HG02678 (cell line): ENCODE data around the gene OR2B6.

ENCODE experiments used
- ATAC-seq: cut with Tn5 transposase; IDR thresholded peaks from one replicate; pipeline ENCODE4 v1.9.1; 2021; ENCODE audit warnings: mild to moderate bottlenecking, moderate library complexity; ENCODE audit not compliant: unreplicated experiment

The OR2B6 gene

DNA sequence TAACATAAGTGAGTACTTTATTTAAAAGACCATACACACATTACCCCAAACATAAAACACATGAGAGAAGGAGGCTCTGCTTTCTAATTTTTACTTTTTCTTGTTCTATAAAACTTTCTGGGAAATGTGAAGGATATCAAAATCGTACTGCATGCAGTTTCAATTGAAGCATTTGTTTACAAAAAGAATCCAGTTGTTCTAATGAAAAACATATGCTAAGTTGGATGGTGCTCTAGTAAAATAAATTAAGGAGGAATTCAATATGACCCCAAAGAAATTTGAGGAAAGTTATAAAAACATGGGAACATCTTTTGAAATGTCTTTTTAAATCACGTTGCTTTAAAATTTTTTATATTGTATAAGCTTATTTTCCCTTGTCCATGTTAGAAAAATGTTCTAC lies 37.6 kb downstream of the OR2B6 start:
- no peak for ATAC-seq

DNA sequence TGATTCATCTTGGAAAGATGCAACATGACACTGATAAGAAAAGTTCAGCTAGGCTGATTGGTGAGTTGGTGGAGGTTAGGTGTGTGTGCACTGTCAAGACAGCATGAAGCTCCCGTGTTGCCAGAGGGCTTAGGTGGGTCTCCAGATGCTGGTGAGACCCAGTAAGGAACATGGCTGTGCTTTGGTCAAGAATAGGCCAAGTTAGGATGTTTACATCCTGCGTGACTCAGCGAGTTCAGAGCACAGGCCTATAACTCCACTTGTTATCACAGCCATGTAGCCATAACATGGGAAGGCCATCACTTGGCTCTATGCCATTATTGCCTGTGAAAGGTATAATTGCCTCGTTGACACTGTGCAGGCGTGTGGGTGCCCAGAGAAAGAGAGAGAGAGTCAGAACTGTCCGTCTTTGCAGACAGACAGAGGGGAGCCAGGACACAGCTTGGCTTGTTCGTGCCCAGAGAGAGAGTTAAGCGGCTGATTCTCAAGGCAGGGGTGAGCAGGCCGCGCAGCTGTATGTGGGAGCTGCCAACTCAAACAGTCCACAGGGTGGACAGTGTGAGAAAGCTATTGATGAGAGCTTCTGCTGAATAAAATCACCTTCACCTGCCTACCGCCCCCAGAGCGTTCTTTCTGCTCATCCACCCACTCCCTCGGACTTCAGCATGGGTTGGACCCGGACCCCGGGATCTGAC lies 43.5 kb downstream of the OR2B6 start:
- ATAC-seq = no peak

DNA sequence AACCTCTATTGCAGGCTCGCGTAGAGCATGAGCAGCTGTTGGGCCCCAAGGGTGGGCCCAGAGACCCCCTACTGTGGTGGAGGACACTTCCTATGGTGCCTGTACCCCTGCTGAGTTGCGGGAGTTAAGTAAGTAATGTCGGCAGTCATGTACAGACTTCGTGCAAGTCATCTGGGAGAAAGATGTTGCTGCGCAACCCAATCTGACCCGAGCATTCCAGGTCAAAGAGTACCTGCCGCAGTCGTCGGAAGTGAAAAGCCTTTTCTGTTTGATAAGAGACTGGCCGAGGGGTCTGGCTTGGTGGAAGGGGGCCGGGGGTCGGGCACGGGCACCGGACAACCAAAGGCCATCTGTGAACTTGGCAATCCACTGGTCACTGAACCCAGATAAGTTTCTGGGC lies 44.3 kb downstream of the OR2B6 start:
- ATAC-seq = no peak

DNA sequence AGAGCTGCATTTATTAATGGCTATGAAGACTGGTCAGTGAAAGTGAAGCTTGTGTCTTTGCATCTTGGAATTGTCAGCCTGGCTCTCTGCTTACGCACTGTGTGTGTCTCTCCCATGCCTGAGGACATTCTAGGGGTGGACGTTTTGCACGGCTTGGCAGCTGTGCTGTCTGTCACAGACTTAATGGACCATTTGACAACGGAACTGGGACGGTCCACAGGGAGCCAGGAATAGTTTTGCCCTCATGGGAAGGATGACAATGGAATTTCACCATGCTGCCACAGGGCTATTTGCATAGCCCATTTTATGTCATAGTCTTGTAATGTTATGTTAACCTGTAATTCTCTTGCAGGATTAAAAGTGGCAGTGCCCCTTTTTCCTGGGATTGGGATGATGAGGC lies 44.7 kb downstream of the OR2B6 start:
- ATAC-seq = no peak

DNA sequence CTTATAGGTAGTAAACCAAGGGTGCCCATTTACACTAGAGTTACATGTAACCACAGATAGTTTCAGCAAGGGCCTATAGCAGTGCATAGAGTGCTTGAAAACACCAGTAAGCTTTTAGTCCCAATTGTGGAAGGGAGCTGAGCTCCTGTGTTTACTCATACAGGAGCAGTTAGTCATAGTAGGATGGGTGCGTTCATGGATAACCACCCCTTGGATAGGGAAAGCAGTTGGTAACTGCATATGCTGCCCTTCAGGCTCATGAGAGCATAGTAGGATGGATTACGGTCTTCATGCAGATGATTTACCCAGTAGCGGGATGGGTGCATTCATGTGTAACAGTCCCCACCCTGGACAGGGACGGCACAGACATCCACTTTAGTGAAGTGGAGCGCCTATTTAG lies 45.1 kb downstream of the OR2B6 start:
- no peak for ATAC-seq

DNA sequence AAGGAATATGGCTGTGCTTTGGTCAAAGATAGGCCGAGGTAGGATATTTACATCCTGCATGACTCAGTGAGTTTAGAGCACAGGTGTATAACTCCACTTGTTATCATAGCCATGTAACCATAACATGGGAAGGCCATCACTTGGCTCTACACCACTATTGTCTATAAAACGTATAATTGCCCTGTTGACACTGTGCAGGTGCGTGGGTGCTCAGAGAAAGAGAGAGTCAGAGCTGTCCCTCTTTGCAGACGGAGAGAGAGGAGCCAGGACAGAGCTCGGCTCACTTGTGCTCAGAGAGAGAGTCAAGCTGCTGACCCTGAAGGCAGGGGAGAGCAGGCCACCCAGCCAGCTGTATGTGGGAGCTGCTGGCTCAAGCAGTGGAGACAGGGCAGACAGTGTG lies 46.0 kb downstream of the OR2B6 start:
- ATAC-seq = no peak

DNA sequence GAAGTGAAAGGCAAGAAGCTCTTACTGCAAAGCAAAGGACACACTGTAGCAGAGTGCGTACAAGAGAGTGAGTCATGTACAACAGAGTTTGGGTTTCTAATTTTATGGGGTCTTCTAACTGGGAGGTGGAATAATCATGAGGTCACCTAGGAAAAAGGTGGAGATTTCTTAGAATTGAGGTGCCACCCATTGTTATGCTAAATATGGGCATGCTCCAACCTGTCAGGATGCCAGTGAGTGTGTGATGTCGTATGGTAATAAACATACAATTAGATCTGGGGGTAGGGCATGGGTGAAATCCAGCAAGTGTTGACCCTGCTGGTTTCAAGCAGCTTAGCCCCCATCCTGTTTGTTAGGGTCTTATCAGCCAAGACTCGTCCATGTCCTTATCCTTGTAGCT lies 46.6 kb downstream of the OR2B6 start:
- ATAC-seq = no peak

DNA sequence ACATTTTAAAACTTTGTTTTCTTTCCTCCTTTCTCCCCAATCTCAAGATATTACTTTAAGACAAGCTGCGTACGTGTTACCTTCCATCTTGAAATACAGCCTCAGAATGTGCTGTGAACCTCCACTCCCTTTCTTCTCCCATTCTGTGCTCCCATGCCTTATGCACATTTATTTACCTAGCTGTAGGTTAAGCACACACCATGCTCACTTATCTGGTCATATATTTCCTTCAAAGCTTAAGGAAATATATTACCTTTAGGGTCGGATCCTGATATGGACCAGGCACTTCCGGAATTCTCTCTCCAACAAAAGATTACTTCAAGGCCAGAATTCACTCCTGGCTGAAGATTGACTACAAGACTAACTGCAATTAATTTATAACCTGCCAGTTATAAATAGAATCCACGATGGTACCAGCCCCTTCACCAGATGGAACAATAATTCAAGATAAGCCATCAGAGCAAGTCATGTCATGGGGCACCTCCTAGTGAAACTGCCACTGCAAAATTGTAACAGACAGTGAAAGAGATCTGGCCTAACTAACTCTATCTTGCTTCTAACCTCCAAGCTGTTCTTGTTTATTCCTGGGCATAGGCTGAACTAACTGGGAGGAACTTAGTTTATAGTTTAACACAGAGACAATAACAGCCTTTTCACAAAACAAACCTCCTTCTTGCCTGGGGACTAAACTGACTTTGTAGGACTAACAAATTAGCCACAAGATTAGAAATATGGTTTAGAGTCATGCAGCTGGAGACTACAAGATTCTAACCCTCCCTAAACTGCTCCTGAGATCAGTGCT lies 47.5 kb downstream of the OR2B6 start:
- ATAC-seq = no peak

DNA sequence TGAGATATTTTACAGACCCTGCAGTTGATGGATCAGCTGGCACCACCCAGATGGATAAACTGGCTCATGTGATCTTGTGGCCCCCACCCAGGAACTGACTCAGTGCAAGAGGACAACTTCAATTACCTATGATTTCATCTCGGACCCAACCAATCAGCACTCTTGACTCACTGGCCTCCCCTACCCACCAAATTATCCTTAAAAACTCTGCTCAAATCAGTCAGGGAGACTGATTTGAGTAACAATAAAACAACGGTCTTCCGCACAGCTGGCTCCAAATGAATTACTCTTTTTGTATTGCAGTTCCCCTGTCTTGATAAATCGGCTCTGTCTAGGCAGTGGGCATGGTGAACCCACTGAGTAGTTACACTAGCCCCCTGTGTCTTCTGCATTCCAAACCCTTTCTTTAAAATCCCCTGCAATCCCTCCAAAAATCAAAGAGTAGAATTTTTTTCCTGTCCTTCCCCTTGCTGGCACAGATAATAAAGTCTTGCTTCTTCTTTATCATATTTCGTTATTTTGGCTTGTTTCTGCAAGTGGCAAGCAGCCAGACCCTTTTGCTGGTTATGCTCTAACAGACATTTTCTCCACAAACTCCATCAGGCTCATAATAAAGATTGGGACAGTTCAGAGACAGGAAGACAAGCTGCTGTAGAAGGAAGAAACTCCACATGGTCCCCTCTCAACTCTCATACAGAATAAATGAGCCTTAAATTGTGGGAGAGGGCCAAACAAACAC lies 48.3 kb downstream of the OR2B6 start:
- ATAC-seq = no peak

DNA sequence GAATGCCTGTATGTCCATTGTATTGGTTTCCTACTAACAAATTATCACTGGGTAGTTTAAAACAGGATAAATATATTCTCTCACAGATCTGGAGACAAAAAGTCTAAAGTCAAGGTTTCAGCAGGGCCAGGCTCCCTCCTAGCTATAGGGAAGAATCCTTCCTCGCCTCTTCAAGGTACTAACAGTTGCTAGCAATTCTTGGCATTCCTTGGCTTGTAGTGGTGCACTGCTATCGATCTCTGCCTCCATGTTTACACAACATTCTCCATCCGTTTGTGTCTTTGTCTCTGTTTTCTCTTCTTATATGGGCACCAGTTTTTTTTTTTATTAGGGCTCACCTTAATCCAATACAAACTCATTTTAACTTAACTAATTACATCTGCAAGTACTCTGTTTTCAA lies 48.9 kb downstream of the OR2B6 start:
- ATAC-seq = no peak
